ENCODE data around the gene CHP1.
"Not testable (repeated sequence)": the region's sequence is repeated elsewhere in the genome, so short reads cannot be mapped to it uniquely, and the experiment has no call there.

Gene CHP1

DNA sequence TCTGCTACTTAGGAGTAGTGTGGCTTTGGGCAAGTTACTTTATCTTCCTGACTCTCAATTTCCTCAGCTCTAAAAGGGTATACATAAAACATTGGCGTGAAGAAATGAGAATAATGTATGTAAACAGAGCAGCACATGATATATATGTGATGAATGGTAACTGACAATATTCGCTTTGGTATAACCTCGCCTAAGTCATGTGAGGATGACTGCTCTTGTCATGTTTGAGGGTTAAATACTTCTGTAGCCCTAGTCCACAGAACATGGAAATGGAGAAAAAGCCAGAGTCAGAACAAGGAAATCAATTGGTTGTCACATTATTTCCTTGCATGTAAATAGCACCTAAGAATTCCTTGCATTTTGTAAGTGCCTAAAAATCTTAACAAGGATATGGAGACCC is 25.0 kb downstream of the CHP1 start:
- DNase-seq (ENCODE audit: low spot score): no peak

- DNase-seq (ENCODE audit: low spot score): no peak
Measured at GRCh38 chr15:41256577-41257038, 25.5 kb downstream of the CHP1 start.

- no peak for DNase-seq (ENCODE audit: low spot score)
Measured at GRCh38 chr15:41258750-41259471, 27.8 kb downstream of the CHP1 start.

DNA sequence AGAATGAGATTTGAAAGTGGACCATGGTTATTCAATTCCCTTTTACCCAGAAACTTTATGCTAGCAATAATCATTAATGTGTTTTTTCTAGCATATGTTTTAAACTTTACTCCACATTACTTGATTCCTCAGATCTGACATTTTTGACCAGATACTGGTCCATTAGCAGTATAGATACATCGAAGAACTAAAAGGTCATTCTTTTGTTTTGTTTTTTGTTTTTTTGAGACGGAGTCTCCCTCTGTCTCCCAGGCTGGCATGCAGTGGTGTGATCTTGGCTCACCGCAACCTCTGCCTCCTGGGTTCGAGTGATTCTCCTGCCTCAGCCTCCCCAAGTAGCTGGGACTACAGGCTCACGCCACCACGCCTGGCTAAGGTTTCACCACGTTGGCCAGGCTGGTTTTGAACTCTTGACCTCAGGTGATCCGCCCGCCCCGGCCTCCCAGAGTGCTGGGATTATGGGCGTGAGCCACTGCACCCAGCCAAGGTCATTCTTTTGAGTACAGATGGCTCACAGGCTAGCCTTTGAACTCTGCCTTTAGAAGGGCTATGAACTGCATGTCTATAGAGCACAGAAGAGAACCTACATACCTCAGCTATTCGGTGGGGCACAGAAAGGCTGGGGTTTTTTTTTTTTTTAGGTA is 28.6 kb downstream of the CHP1 start:
- DNase-seq (ENCODE audit: low spot score): no peak

GRCh38 chr15:41260924-41261323 is 29.9 kb downstream of the CHP1 start:
- DNase-seq (ENCODE audit: low spot score): not testable (repeated sequence)

DNA sequence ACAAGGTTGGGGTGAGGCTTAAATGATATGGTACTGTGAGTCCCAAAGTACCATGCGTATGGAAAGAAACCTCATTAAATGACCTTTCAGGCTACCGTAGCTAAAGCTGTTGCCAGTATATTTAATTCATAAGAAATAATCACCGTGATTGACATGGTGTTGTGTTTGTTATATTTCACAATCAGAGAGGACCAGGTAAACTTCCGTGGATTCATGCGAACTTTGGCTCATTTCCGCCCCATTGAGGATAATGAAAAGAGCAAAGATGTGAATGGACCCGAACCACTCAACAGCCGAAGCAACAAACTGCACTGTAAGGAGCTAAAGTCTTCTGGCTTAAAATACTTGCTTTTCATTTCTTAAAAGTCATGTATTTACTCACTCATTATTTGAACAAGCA is 31.5 kb downstream of the CHP1 start:
- DNase-seq (ENCODE audit: low spot score): no peak

GRCh38 chr15:41263891-41264351 is 32.9 kb downstream of the CHP1 start:
- no peak for DNase-seq (ENCODE audit: low spot score)

DNA sequence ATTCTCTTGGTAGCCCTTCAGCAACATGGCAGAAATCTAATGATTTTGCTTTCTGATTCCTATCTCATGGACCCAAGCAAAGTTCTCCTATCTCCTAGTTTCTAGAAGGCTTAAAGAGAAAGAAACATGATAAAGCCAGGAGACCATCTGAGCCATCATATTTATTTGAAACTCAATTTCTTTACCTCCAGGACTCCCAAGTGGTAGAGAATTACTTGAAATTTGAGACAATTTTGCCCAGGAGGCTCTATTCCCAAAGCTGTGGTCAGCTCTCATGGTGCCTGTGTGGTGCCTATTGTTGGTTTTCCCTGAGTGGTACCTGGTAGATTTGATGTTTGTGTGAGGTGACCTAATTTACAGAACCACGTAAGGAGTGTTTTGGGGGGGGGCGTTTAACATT is 38.8 kb downstream of the CHP1 start:
- DNase-seq (ENCODE audit: low spot score): no peak

GRCh38 chr15:41276831-41277230 is 45.8 kb downstream of the CHP1 start:
- no peak for DNase-seq (ENCODE audit: low spot score)

GRCh38 chr15:41278319-41278718 is 47.3 kb downstream of the CHP1 start:
- no peak for DNase-seq (ENCODE audit: low spot score)

GRCh38 chr15:41279535-41280283 is 48.6 kb downstream of the CHP1 start:
- DNase-seq (ENCODE audit: low spot score): no peak

GRCh38 chr15:41281236-41281635 is 50.2 kb downstream of the CHP1 start:
- DNase-seq (ENCODE audit: low spot score): no peak

GRCh38 chr15:41282436-41282835 is 51.4 kb downstream of the CHP1 start:
- DNase-seq (ENCODE audit: low spot score): not testable (repeated sequence)

GRCh38 chr15:41282980-41283652 is 52.0 kb downstream of the CHP1 start:
- not testable (repeated sequence) for DNase-seq (ENCODE audit: low spot score)

DNA sequence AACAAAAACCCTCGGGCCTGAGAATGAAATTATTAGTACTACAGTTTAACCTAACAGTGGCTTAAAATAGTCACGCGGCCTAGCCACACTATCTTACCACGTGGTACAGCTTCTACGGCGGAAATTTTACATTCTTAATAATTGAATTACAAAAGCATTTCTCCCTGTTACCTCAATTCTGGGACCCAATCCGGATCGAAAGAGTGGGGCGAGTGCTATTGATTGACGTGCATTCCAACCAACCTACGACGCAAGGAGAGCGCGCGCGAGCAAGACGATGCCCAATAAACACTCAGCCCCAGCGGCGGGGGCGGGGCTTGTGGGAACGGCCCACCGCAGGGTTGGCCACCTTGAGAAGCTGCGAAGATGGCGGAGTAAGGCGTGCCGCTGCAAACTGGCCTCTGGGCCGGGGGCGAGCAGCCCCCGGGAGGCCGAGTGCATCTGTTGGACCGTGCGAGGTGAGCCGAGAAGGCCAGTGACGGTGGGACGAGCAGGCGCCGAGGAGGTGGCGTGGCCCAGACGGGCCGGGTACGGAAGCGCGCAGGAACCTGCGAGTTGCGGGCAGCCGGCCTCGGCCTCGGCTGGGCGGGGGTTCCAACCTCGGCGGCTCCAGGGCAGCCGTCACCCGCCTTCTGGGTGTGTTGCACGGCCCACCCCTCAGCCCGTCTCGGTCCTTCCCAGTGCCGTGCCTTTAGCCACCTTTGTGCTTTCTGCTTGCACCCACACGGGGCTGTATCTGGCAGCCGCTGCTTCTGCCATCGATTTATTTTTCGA is 52.8 kb downstream of the CHP1 start:
- DNase-seq (ENCODE audit: low spot score): peak; percentile 99

DNA sequence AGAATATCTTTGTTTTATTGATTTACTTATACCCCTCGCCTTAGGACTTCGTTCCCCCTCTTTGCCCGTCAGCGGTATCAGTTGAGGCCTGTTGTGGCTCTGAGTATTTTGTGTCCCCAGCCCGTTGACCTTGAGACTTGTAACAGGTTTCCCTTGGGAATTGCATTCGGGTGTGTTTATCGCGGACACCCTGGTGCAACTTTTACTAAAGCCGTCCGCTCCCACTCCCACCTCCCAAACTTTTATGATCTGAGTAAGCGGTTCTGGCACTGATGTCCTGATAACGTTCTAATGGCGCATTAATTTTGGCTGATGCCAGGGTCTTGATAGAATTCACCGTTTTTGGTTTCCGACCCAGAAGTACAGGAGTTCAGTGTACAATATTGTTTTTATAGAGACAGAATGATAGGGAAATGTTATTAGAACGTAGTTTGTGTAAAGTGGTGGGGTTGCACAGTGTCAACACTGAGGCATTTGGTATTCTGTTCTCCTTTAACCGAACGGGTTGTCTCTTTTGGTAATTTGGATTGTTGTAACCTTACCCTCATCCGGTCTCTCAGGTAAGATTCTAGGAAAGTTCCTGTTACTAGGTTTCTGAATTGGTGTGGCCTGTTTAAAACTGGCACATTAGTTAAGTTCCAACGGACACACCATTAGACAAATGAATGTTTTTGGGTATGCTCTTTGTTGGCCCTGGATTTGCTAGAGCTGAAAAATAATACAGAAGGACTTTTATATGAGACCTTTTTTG is 53.5 kb downstream of the CHP1 start:
- peak; percentile 35 for DNase-seq (ENCODE audit: low spot score)

DNA sequence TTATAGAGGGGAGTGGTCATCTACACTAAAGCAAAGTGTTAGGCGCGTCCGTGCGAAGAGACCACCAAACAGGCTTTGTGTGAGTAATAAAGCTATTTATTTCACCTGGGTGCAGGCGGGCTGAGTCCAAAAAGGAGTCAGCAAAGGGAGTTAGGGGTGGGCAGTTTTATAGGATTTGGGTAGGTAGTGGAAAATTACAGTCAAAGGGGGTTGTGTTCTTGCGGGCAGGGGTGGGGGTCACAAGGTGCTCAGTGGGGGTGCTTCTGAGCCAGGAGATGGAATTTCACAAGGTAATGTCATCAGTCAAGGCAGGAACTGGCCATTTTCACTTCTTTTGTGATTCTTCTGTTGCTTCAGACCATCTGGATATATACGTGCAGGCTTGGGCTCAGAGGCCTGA is 54.2 kb downstream of the CHP1 start:
- no peak for DNase-seq (ENCODE audit: low spot score)

GRCh38 chr15:41286665-41287333 is 55.7 kb downstream of the CHP1 start:
- no peak for DNase-seq (ENCODE audit: low spot score)

DNA sequence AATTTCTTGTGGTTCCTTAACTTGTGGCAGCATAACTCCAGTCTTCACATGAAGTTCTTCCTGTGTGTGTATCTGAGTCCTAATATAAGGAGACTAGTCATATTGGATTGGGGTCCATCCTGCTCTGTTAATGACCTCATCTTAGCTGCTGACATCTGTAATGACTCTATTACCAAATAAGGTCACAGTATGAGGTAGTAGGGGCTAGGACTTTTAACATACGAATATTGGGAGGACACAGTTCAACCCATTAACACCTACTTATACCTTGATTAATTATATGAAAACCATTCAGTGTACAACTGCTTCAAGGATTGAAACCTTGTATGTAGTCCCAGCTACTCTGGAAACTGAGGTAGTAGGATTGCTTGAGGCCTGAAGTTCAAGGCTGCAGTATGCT is 57.4 kb downstream of the CHP1 start:
- DNase-seq (ENCODE audit: low spot score): no peak

GRCh38 chr15:41289953-41290352 is 58.9 kb downstream of the CHP1 start:
- DNase-seq (ENCODE audit: low spot score): no peak
